ENCODE measurements around the gene CRTC1. TPM values are rescaled to one million over a fixed set of nuclear protein-coding genes. Genes with fewer than 3 reads are reported as not detected.
A peak's percentile ranks its signal among the peaks of the same experiment; 100 is the strongest.

Gene CRTC1
- total and polyA plus RNA-seq, 9 of the 15 experiments (the other 6 are each of a cell fraction or from before 2014, with no cell fraction given) = 0.25 to 3.8 (median 1.2) TPM; not detected in 2

GRCh38 chr19:18675779-18676178 lies 7.7 kb upstream of the CRTC1 start (continued):
- TF ChIP-seq REST (IDR thresholded peaks at IDR 0.05; ENCODE audit: borderline replicate concordance) (peak; percentile 68), REST (CRISPR knock-in tag; IDR thresholded peaks at IDR 0.05; ENCODE audit: low read depth) (no peak), POU5F1 (IDR thresholded peaks at IDR 0.05; ENCODE audit: borderline replicate concordance, low read depth, low read length, partially characterized antibody) (no peak), STAT6 (CRISPR knock-in tag; IDR thresholded peaks at IDR 0.05) (no peak), BRD9 (IDR thresholded peaks at IDR 0.05; ENCODE audit: low read depth, partially characterized antibody) (no peak)

Data from K562 (cell line).